Thymus (tissue), 11 donors: ENCODE results near the gene PRKN. TPM values are rescaled to one million over a fixed set of nuclear protein-coding genes. Genes with fewer than 3 reads are reported as not detected.
A peak's percentile ranks its signal among the peaks of the same experiment; 100 is the strongest.

Experiments used
- DNase-seq, 9 donors: peaks; one replicate each; pipeline ENCODE4 v3.0.0-alpha.2; 2013; ENCODE audit warnings: low spot score in 9 of 9, low read depth in 6 of 9, missing footprints in 1 of 9
- H3K27ac ChIP-seq, 2 donors: one replicate each; pipeline ENCODE4 v1.5.1; 2013; ENCODE audit warnings: control low read depth in 1 of 2, low read depth in 1 of 2, low read length in 1 of 2, mild to moderate bottlenecking in 1 of 2, moderate library complexity in 1 of 2
- H3K27me3 ChIP-seq, 2 donors: one replicate each; pipeline ENCODE4 v1.5.1; 2013; ENCODE audit warnings: low read length in 1 of 2; ENCODE audit not compliant: control insufficient read depth in 2 of 2, insufficient read depth in 1 of 2
- H3K36me3 ChIP-seq, 2 donors: one replicate each; pipeline ENCODE4 v1.5.1; 2013; ENCODE audit warnings: low read length in 1 of 2, mild to moderate bottlenecking in 1 of 2, moderate library complexity in 1 of 2; ENCODE audit not compliant: control insufficient read depth in 2 of 2, insufficient read depth in 2 of 2
- H3K4me1 ChIP-seq, 2 donors: one replicate each; pipeline ENCODE4 v1.5.1; 2013; ENCODE audit warnings: low read length in 2 of 2; ENCODE audit not compliant: control insufficient read depth in 2 of 2, insufficient read depth in 2 of 2
- H3K4me3 ChIP-seq, 2 donors: one replicate each; pipeline ENCODE4 v1.5.1; 2013; ENCODE audit warnings: low read length in 2 of 2, control low read depth in 1 of 2, mild to moderate bottlenecking in 1 of 2
- H3K9me3 ChIP-seq, 2 donors: one replicate each; pipeline ENCODE4 v1.5.1; 2013; ENCODE audit warnings: low read length in 1 of 2, mild to moderate bottlenecking in 1 of 2; ENCODE audit not compliant: control insufficient read depth in 2 of 2, insufficient read depth in 1 of 2
- WGBS: extraction: QIAGEN DNeasy Blood & Tissue Kit; methylation state at CpG from one replicate; pipeline ENCODE4 v1.1.7; 2013; 5-methylcytosine and 5-hydroxymethylcytosine counted together
- polyA plus RNA-seq: library from polyadenylated mRNA; stranded (reverse); fragments of 200-250 nt; gene quantifications from one replicate; pipeline ENCODE4 v1.2.3, GENCODE V29; 2013
- total RNA-seq: library from RNA; stranded (reverse); fragments of 120-200 nt; gene quantifications from one replicate; pipeline ENCODE4 v1.2.4, GENCODE V29; 2013
- donor health status: healthy.

The PRKN gene
- total and polyA plus RNA-seq, 2 donors, result 0.48 to 0.71 TPM

DNA sequence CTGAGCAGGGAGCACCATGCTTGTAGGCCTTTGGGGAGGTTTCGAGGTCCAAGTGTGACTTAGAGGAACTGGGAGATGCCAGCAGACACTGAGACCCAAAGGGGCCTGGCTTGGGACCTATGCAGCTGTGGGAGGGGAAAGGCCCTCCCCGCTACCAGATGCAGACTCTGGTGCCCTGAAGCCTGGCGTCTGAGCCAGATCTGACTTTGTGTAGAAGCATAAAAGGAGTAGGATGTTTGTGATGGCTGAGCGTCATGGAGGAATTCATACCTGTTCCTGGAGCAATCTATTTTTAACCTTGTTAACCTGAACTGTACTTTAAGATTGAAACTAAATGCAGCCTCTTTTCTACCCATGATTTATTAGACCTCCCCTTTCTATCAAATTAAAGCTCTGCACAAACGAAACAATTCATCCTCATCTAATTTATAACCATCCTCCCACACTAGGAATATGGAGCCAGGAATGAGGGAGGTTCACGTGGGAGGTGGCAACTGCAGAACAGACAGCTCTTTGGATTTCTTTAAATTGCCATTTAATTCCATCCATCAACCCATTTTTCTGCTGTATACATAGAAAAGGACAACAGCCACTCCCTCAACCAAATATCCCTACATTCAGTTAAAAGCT, 1281.2 kb downstream of the PRKN start:
- WGBS, result 91% methylated on average over 6 of the region's 6 CpGs
- H3K4me1 ChIP-seq, result no peaks in the 10 kb centered on the region
- no peak overlapping the region for H3K4me3 ChIP-seq
- H3K9me3 ChIP-seq, result no peaks in the 10 kb centered on the region
- H3K27me3 ChIP-seq, result peaks cover 0 to 4% of the 10 kb centered on the region in 2 donors
- H3K27ac ChIP-seq, result no peak overlapping the region
- H3K36me3 ChIP-seq, result no peaks in the 10 kb centered on the region
- DNase-seq, result no peak

DNA sequence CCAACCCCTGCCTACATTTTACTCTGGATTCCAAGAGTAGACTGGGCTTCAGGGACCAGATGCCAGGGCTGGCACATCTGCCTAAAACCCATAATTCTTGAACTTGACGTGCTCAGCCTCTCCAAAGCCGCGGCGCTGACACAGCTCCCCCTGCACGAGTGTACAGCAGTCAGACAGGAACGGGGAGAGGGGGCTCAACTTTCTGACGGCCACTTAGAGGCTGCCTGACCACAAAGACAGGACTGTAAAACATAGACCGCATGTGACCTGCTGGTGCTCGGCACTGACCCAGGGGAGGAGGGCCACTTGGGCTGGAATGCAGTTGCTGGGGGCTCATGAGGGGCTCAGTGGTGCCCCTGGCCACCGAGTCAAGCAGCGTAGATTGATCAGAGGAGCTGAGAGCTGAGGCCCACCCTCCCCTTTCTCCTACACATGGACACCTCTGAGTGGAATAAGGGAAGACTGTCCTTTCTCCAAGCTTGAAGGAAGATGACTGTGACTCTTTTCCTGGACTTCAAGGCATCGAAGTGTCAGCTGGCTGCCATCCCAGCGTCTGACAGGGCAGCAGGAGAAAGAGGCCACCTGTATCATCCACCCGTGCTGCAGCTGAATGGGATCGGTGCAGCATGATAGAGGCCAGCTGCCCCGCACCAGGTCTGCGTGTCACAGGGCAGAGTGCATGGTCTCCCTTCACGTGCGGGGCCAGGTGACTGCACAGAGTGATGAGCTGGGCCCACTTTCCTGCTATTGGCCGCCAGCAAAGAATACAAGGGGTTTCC, 1282.4 kb downstream of the PRKN start:
- H3K4me3 ChIP-seq, result no peak overlapping the region
- no peaks in the 10 kb centered on the region for H3K36me3 ChIP-seq
- 72% methylated on average over 20 of the region's 20 CpGs for WGBS
- H3K9me3 ChIP-seq, result no peaks in the 10 kb centered on the region
- H3K27me3 ChIP-seq, result peaks cover 0 to 4% of the 10 kb centered on the region in 2 donors
- no peaks in the 10 kb centered on the region for H3K4me1 ChIP-seq
- no peak overlapping the region for H3K27ac ChIP-seq
- no peak for DNase-seq

DNA sequence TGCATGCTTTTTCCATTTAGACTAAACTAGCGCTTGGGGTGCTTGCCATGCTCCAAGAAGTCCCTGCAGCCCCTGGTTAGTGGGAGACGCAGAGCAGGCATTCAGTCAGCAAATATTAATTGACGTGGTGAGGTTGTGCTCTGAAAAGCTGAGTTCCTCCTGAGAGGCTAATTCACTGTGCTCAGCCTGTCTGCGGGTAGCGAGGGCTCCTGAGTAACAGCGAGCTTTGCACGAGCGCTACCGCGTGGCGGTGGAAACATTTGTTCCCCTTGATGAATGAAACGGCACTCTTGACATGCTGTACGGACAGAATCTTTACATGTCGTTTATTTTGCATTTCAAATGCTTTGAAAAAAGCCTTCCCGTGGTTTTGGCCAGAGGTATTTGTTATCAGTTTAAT, 1283.1 kb downstream of the PRKN start:
- H3K4me1 ChIP-seq, result no peaks in the 10 kb centered on the region
- no peak overlapping the region for H3K4me3 ChIP-seq
- peaks cover 0 to 4% of the 10 kb centered on the region in 2 donors for H3K27me3 ChIP-seq
- H3K36me3 ChIP-seq, result no peaks in the 10 kb centered on the region
- DNase-seq, result peak in 1 of 9 donors; percentile 16
- no peak overlapping the region for H3K27ac ChIP-seq
- WGBS, result 60% methylated on average over 15 of the region's 15 CpGs
- H3K9me3 ChIP-seq, result no peaks in the 10 kb centered on the region

DNA sequence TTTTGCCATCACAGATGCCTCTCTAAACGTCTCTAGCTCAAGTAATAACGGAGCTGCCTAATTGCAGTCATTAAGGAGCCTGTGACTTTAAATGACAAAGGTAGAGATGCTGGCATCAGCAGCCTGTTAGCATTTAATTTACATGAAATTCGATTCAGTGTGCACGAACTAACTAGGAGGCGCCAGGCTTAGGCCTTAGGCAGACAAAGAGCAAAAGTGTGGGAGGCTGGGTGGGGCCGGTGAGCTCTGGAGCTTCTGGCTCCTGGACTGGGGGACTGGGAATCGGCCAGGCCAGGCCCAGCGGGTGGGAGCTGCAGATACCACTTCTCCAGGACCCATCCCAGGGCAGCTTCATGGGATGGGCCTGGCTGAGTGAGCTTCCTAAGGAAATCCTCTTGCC, 1283.7 kb downstream of the PRKN start:
- no peak for DNase-seq
- Histone ChIP-seq H3K4me3 (no peak overlapping the region), H3K36me3 (no peaks in the 10 kb centered on the region), H3K4me1 (no peaks in the 10 kb centered on the region), H3K9me3 (no peaks in the 10 kb centered on the region), H3K27ac (no peak overlapping the region), H3K27me3 (peaks cover 0 to 4% of the 10 kb centered on the region in 2 donors)
- WGBS, result 81% methylated on average over 8 of the region's 8 CpGs

DNA sequence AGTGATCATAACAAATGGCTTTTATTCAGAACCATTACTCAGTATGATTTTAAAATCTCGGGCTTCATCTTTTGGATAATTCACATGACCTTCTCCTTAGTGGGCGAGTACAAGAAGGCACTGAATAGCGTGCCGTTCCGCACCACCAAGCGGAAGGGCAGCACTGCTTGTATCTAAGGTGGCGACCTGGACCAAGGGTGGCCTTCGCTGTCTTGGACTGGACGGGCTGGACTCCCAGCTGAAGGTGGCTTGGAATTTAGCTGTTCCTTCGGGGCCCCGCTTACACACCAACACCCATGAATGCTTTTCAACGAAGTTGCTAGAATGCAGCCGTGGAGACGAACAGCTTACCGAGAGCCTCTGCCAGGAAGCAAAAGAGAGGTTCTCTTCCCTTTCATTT, 1285.1 kb downstream of the PRKN start:
- Histone ChIP-seq H3K36me3 (no peaks in the 10 kb centered on the region), H3K9me3 (no peaks in the 10 kb centered on the region), H3K4me1 (no peaks in the 10 kb centered on the region), H3K27me3 (peaks cover 0 to 4% of the 10 kb centered on the region in 2 donors), H3K27ac (no peak overlapping the region), H3K4me3 (no peak overlapping the region)
- no peak for DNase-seq
- 95% methylated on average over 15 of the region's 15 CpGs for WGBS

DNA sequence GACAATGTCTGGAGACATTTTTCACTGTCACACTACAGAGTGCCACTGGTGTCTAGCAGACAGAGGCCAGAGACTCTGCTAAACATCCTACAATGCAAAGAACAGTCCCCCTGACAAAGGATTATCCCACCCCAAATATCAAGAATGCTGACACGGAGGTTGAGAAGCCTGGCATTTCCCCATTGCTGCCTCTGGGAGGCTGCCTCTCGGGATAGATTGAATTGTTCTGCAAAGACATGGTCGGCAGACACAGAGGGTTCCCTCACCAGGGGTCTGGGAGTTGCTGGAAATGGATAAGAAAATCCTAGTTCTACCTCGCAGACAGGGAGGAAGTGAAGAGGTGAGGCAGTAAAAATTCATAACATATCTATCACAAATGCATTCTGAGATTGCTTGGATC, 1287.3 kb downstream of the PRKN start:
- Histone ChIP-seq H3K27me3 (peaks cover 0 to 2% of the 10 kb centered on the region in 2 donors), H3K4me1 (no peaks in the 10 kb centered on the region), H3K9me3 (no peaks in the 10 kb centered on the region), H3K36me3 (no peaks in the 10 kb centered on the region), H3K4me3 (no peak overlapping the region), H3K27ac (no peak overlapping the region)
- no peak for DNase-seq
- WGBS, result 86% methylated on average over 4 of the region's 4 CpGs

DNA sequence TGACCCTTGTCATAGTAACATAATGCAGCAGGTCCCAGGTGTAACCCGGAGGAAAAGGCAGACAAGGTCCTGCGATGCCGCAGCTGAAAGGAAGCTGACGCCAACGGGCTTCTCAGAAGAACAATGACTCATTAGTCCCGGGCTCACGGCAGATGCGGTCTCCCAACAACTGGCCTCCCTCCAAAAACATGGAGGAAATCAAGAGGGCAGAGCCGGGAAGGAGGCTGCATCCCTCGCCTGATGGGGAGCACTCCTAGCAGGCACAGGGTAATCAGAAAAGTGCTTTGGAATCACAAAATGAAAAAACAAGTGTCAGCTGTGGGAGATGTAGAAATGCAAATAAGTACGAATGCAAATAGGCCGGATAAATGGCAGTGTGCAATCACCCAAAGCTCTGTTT, 1288.5 kb downstream of the PRKN start:
- no peaks in the 10 kb centered on the region for H3K27me3 ChIP-seq
- H3K9me3 ChIP-seq, result no peaks in the 10 kb centered on the region
- no peak overlapping the region for H3K4me3 ChIP-seq
- H3K4me1 ChIP-seq, result no peaks in the 10 kb centered on the region
- DNase-seq, result no peak
- 80% methylated on average over 12 of the region's 12 CpGs for WGBS
- H3K36me3 ChIP-seq, result no peaks in the 10 kb centered on the region
- no peak overlapping the region for H3K27ac ChIP-seq

DNA sequence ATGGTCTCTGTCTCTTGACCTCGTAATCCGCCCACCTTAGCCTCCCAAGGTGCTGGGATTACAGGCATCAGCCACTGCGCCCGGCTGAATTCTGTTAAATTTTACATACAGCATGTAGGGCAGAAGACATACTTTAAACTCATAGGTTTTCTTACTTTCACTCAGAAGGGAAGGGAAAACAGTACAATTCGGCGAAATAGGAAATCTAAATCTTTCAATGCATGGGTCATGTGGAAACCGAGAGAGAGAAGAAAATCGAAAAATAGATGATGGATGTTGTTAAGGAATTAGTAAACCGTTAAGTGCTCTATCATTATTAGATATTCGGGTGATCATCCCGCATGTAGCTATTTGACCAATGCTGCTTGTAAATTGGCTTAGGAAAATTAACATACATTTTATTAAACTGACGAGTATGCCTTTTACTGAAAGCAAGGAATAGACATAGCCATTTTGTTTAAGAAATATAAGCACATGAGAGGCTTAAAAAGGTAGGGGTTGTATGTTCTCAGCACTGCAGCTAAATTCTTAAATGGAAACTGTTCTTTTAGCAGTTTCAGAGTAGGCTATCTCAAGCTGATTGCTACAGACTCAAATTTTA, 1289.0 kb downstream of the PRKN start:
- Histone ChIP-seq H3K4me1 (no peaks in the 10 kb centered on the region), H3K27me3 (no peaks in the 10 kb centered on the region), H3K36me3 (no peaks in the 10 kb centered on the region), H3K4me3 (no peak overlapping the region), H3K9me3 (no peaks in the 10 kb centered on the region), H3K27ac (peak overlapping the region in 1 of 2 donors; percentile 18)
- WGBS, result 95% methylated on average over 12 of the region's 12 CpGs
- DNase-seq, result no peak

DNA sequence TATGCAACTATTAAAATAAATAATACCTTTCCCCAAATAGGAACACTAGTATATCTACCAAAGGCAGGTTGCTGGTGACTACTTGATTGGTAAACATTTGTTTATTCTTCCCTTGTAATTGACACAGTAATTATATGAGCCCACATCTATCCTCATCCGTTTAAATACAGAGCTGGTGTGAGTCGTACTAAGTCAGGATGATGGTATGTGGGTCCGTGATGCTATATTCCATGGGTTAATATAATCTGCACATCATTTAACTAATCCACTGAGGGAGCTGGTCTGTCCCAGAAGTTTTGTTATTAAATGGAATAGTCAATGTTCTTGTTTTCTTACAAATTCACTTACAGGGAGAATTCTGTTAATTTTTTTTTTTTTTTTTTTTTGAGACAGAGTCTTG, 1289.7 kb downstream of the PRKN start:
- Histone ChIP-seq H3K4me3 (no peak overlapping the region), H3K9me3 (no peaks in the 10 kb centered on the region), H3K27me3 (no peaks in the 10 kb centered on the region), H3K4me1 (no peaks in the 10 kb centered on the region), H3K36me3 (no peaks in the 10 kb centered on the region), H3K27ac (no peak overlapping the region)
- WGBS, result 96% methylated on average over 3 of the region's 3 CpGs
- DNase-seq, result no peak
